Lower leg skin (tissue), 4 donors: ENCODE results near the gene NDUFB1. TPM values are rescaled to one million over a fixed set of nuclear protein-coding genes. Genes with fewer than 3 reads are reported as not detected.

Experiments used
- DNase-seq, 2 donors: peaks; one replicate each; pipeline ENCODE4 v3.0.0-alpha.2; 2019; ENCODE audit warnings: low spot score in 2 of 2
- H3K4me3 ChIP-seq: fragments of 200-600 bp; sonication (generic); 2 replicates; pipeline ENCODE4 v1.5.1; 2017; ENCODE audit warnings: mild to moderate bottlenecking, low read depth; ENCODE audit not compliant: poor library complexity, severe bottlenecking
- POLR2A ChIP-seq, 2 donors: fragments of 450-650 bp; IDR thresholded peaks; one replicate each; pipeline ENCODE4 v1.6.1; 2016 to 2017; ENCODE audit warnings: antibody characterized with exemption in 2 of 2, mild to moderate bottlenecking in 1 of 2, moderate library complexity in 1 of 2
- WGBS, 2 donors: methylation state at CpG; one replicate each; pipeline ENCODE4 v1.1.5; 2018; 5-methylcytosine and 5-hydroxymethylcytosine counted together
- intact Hi-C: fragments of 100-400 bp; cut with DNase I; formaldehyde crosslinking; loops from one replicate; pipeline ENCODE4 v1.15.0; 2023; ENCODE audit warnings: low total_unique reads
- total RNA-seq, 4 donors: library from RNA; depleted of rRNA; stranded (reverse); fragments of >200 nt; gene quantifications; one replicate each; pipeline ENCODE4 v1.1.0, GENCODE V29; 2016
- TF ChIP-seq, protein P1 (sequence below), 3 donors: fragments of 450-650 bp; IDR thresholded peaks; one replicate each; pipeline ENCODE4 v1.5.1; 2016; ENCODE audit warnings: antibody characterized with exemption in 3 of 3, mild to moderate bottlenecking in 3 of 3, moderate library complexity in 2 of 3

NDUFB1 gene
- total RNA-seq, 4 donors from 2014 or later: 67.7 to 297 (median 204) TPM

DNA sequence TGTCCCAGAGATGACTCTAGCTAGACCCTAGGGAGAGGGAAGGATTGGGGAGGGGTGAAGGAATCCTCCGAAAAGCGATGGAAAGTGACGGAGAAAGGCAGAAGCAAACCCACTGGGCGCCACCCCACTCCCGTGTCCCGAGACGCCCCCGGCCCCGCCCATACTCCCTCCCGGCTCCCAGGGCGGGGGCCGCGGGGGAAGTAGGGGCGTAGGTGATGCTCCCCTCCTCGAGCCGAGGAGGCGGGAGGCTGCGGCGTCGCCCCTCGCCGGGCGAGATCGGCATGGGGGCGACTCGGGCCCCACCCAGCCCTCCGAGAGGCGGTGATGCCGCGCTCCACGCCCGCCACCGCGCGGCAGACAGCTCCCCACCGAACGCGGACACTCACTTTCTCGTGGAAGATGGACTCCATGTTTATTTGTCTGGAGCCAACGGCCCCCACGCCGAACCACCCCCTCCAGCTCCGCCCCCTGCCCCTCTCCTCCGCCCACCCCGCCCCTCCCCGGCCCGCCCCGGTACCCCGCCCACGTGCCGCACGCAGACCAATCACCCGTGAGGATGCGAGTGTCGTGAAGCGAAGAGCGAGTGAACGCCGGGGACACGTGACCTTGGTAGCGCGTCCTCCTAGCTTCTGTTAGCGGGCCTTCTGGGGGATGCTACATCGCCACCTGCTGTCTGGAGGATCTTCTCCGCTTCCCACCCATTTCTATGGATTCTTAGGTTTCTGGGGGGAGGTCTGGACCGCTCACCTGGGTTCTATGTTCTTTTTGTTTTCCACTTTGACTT, 15.2 kb downstream of the NDUFB1 start, which contains the start of gene ATXN3:
Gene ATXN3 (minus strand): TSS at position 440 of the 784 bp plus-strand sequence. CDS start 30 bp downstream, at position 410.
- WGBS, 2 donors: 0 to 1% methylated on average over 57 to 58 of the region's 66 CpGs
- H3K4me3 ChIP-seq: peak within 1 kb of the TSS; percentile 78
- intact Hi-C loops: no loop called here
- DNase-seq: peak; percentile 97 to 99
- TF ChIP-seq POLR2A (IDR thresholded peaks at IDR 0.05): peak in 1 of 2 donors; percentile 26
- TF ChIP-seq, protein P1, sequence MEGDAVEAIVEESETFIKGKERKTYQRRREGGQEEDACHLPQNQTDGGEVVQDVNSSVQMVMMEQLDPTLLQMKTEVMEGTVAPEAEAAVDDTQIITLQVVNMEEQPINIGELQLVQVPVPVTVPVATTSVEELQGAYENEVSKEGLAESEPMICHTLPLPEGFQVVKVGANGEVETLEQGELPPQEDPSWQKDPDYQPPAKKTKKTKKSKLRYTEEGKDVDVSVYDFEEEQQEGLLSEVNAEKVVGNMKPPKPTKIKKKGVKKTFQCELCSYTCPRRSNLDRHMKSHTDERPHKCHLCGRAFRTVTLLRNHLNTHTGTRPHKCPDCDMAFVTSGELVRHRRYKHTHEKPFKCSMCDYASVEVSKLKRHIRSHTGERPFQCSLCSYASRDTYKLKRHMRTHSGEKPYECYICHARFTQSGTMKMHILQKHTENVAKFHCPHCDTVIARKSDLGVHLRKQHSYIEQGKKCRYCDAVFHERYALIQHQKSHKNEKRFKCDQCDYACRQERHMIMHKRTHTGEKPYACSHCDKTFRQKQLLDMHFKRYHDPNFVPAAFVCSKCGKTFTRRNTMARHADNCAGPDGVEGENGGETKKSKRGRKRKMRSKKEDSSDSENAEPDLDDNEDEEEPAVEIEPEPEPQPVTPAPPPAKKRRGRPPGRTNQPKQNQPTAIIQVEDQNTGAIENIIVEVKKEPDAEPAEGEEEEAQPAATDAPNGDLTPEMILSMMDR (IDR thresholded peaks at IDR 0.05): peak in 1 of 3 donors; percentile 29

DNA sequence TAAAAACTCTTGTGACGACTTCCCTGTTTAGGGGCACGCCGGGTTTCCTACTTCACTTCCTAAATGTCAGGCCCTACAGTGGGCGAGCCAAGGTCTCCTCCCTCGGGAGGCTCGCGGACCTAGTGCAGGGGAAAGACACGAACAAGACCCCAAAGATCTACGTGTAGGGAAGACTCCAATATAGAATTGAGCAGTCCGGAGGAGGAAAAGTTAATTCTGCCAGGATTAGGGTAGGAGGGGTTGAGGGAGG, 15.7 kb downstream of the NDUFB1 start:
- no peak for TF ChIP-seq POLR2A (IDR thresholded peaks at IDR 0.05)
- TF ChIP-seq, protein P1 (IDR thresholded peaks at IDR 0.05): no peak
- DNase-seq: peak; percentile 59 to 92
- intact Hi-C loops: no loop called here
- H3K4me3 ChIP-seq: peak overlapping the region; percentile 78
- 0% methylated on average over 10 of the region's 10 CpGs for WGBS, 2 donors

DNA sequence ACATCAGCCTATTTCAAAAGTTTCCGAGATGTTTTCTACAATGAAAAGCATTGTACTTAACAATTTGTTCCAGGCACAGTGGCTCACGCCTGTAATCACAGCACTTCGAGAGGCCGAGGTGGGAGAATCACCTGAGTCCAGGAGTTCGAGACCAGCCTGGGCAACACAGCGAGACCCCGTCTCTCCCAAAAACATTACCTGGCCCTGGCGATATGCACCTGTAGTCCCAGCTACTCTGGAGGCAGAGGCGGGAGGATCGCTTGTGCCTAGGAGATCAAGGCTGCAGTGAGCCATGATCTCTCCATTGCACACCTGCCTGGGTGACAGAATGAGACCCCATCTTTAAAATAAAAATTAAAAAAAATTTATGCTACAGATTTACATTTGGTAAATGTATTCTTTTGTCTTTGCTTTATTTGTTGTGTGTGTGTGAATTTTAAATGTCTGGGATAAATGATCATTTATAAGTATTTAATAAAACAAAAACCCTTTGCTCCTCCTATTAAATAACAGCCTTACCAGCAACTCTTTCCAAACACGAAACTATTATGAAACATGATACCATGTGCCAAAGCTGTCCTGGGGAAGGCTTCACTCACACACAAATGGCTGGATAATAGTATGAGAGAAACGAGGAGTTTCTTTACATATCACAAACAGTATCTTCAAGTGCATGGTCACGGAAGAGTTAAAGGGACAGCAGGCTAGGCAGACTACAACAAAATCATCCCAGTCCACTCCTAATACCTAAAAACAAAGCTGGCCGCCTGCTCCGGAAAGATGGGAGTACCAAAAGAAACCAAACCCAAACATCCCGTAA, 16.2 kb downstream of the NDUFB1 start:
- no peak for TF ChIP-seq POLR2A (IDR thresholded peaks at IDR 0.05)
- TF ChIP-seq, protein P1 (IDR thresholded peaks at IDR 0.05): no peak
- no peak for DNase-seq
- WGBS, 2 donors: 45 to 48% methylated on average over 16 of the region's 16 CpGs
- intact Hi-C loops: no loop called here
- H3K4me3 ChIP-seq: peak overlapping the region; percentile 78

DNA sequence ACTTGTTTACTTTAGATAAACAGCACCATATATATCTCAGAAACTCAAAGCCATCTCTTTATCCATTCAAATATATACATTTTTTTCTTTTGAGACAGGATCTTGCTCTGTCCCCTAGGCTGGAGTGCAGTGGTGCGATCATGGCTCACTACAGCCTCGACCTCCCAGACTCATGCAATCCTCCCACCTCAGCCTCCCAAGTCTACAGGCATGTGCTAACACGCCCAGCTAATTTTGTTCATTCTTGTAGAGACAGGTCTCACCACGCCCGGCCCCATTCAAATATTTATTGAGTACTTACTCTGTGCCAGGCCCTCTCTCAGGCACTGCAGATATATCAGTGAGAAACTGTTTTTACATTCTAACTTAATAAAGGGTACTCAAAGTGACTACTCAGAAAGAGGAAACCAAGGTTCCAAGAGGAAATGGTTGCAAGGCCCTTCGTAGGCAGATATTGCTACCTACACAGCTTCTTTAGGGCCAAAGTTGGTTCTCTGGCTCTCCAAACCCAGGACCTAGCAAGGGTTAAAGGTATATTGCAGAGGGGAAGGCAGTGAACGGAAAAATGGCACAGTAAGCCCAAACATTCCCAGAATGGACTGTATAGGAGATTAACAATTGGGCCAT, 18.0 kb downstream of the NDUFB1 start:
- WGBS, 2 donors: 80 to 81% methylated on average over 7 of the region's 7 CpGs
- intact Hi-C loops: no loop called here
- TF ChIP-seq POLR2A (IDR thresholded peaks at IDR 0.05): no peak
- no peak overlapping the region for H3K4me3 ChIP-seq
- DNase-seq: no peak

DNA sequence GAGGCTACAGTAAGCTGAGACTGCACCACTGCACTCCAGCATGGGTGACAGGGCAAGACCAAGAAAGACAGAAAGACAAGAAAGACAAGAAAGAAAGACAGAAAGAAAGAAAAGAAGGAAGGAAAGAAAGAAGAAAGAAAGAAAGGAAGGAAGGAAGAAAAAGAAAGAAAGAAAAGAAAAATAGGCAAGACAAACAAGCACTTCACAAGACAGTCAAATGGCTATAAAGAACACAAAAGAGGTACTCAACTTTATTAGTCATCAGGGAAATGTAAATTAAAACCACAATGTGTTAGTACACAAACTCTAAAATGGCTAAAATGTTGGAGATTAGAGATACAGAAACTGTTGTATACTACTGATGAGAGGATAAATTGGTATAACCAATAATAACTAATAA, 21.7 kb downstream of the NDUFB1 start:
- H3K4me3 ChIP-seq: no peak overlapping the region
- no peak for DNase-seq
- intact Hi-C loops: no loop called here
- TF ChIP-seq, protein P1 (IDR thresholded peaks at IDR 0.05): no peak
- no peak for TF ChIP-seq POLR2A (IDR thresholded peaks at IDR 0.05)

DNA sequence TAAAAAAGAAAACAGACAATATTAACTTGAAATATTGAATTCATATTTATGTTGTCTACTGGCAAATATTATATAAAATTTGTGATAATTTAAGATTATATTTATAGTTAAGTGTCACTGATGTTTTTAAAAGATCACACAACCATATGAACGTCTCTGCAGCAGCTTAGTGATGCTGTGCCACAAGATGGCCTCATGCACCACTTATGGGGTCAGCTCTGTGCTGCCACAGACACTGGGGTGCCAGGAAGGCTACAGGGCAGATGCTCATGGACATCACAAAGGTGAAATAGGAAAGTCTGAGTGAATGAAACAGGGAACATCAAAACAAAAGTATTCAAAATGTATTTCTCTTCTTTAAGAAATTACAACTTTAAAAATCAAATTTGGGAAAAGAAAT, 28.2 kb downstream of the NDUFB1 start:
- intact Hi-C loops: no loop called here

More for the DNA sequence above, 28.2 kb downstream of the NDUFB1 start:
- no peak for DNase-seq
- TF ChIP-seq, protein P1 (IDR thresholded peaks at IDR 0.05): no peak
- no peak for TF ChIP-seq POLR2A (IDR thresholded peaks at IDR 0.05)
- no peak overlapping the region for H3K4me3 ChIP-seq
- WGBS, 2 donors: 41 to 47% methylated on average over 1 of the region's 1 CpG
